Prostate gland (tissue), 2 donors: ENCODE results near the gene CASP12. TPM values are rescaled to one million over a fixed set of nuclear protein-coding genes. Genes with fewer than 3 reads are reported as not detected.

Experiments
- DNase-seq: peaks from one replicate; pipeline ENCODE4 v3.0.0-alpha.2; 2019; ENCODE audit warnings: low spot score
- H3K27ac ChIP-seq, 2 donors: fragments of 200-600 bp; sonication (generic); 2 replicates each; pipeline ENCODE4 v1.5.1; 2017 to 2019
- H3K27me3 ChIP-seq: fragments of 200-600 bp; sonication (generic); replicated peaks from 2 replicates; pipeline ENCODE4 v1.5.1; 2019; ENCODE audit not compliant: insufficient read depth
- H3K36me3 ChIP-seq, 2 donors: fragments of 200-600 bp; sonication (generic); 1 replicate in 1 of 2; 2 replicates in 1 of 2; pipeline versions ENCODE4 v1.5.1 to v1.8.1; 2017 to 2019
- H3K4me1 ChIP-seq: fragments of 200-600 bp; sonication (generic); replicated peaks from 2 replicates; pipeline ENCODE4 v1.5.1; 2019
- H3K4me3 ChIP-seq, 2 donors: fragments of 200-600 bp; sonication (generic); 2 replicates each; pipeline ENCODE4 v1.5.1; 2017 to 2019
- H3K9me3 ChIP-seq: fragments of 200-600 bp; sonication (generic); 2 replicates; pipeline ENCODE4 v1.5.1; 2017
- POLR2A ChIP-seq: fragments of 450-650 bp; IDR thresholded peaks from one replicate; pipeline ENCODE4 v1.6.1; 2016; ENCODE audit warnings: antibody characterized with exemption, mild to moderate bottlenecking
- POLR2AphosphoS5 ChIP-seq: sonication (generic); formaldehyde crosslinking; IDR thresholded peaks from one replicate; pipeline ENCODE4 v1.6.1; 2017; ENCODE audit warnings: antibody characterized with exemption
- WGBS: methylation state at CpG from one replicate; pipeline ENCODE4 v1.1.5; 2018; 5-methylcytosine and 5-hydroxymethylcytosine counted together
- intact Hi-C: fragments of 100-400 bp; cut with DNase I; formaldehyde crosslinking; loops from one replicate; pipeline ENCODE4 v1.14.2; 2022
- total RNA-seq, 2 donors: library from RNA; depleted of rRNA; stranded (reverse); fragments of >200 nt; gene quantifications; one replicate each; pipeline ENCODE4 v1.1.0, GENCODE V29; 2016
- TF ChIP-seq, protein P1 (sequence below), 4 experiments: fragments of 200-600 bp in 2 of 4; fragments of 450-650 bp in 2 of 4; sonication (generic) in 2 of 4; IDR thresholded peaks; 1 replicate in 3 of 4; 2 replicates in 1 of 4; pipeline ENCODE4 v1.5.1; 2016 to 2019; ENCODE audit warnings: antibody characterized with exemption in 4 of 4, mild to moderate bottlenecking in 2 of 4, moderate library complexity in 2 of 4

CASP12 gene
- total RNA-seq, 2 donors from 2014 or later, result 0.85 to 0.96 TPM

GRCh38 chr11:104844451-104844850, 53.8 kb downstream of the CASP12 start:
- no peaks in the 10 kb centered on the region for H3K27me3 ChIP-seq
- intact Hi-C loops, result no loop called here
- 81% methylated on average over 1 of the region's 1 CpG for WGBS
- no peaks in the 10 kb centered on the region for H3K36me3 ChIP-seq
- no peak overlapping the region for H3K4me3 ChIP-seq
- H3K9me3 ChIP-seq, result no peaks in the 10 kb centered on the region
- no peaks in the 10 kb centered on the region for H3K4me1 ChIP-seq
- no peak overlapping the region for H3K27ac ChIP-seq
- no peak for DNase-seq
- no peak for TF ChIP-seq POLR2AphosphoS5
- TF ChIP-seq, protein P1, sequence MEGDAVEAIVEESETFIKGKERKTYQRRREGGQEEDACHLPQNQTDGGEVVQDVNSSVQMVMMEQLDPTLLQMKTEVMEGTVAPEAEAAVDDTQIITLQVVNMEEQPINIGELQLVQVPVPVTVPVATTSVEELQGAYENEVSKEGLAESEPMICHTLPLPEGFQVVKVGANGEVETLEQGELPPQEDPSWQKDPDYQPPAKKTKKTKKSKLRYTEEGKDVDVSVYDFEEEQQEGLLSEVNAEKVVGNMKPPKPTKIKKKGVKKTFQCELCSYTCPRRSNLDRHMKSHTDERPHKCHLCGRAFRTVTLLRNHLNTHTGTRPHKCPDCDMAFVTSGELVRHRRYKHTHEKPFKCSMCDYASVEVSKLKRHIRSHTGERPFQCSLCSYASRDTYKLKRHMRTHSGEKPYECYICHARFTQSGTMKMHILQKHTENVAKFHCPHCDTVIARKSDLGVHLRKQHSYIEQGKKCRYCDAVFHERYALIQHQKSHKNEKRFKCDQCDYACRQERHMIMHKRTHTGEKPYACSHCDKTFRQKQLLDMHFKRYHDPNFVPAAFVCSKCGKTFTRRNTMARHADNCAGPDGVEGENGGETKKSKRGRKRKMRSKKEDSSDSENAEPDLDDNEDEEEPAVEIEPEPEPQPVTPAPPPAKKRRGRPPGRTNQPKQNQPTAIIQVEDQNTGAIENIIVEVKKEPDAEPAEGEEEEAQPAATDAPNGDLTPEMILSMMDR (IDR thresholded peaks at IDR 0.05), result no peak
- TF ChIP-seq POLR2A, result no peak

GRCh38 chr11:104843150-104843836, 55.0 kb downstream of the CASP12 start:
- H3K4me3 ChIP-seq, result no peak overlapping the region
- TF ChIP-seq POLR2AphosphoS5 (no peak), POLR2A (no peak)
- TF ChIP-seq, protein P1 (IDR thresholded peaks at IDR 0.05), result no peak
- no peaks in the 10 kb centered on the region for H3K36me3 ChIP-seq
- WGBS, result 88% methylated on average over 4 of the region's 4 CpGs
- no peaks in the 10 kb centered on the region for H3K4me1 ChIP-seq
- H3K9me3 ChIP-seq, result no peaks in the 10 kb centered on the region
- no peak for DNase-seq
- intact Hi-C loops, result no loop called here
- H3K27me3 ChIP-seq, result no peaks in the 10 kb centered on the region
- no peak overlapping the region for H3K27ac ChIP-seq

DNA sequence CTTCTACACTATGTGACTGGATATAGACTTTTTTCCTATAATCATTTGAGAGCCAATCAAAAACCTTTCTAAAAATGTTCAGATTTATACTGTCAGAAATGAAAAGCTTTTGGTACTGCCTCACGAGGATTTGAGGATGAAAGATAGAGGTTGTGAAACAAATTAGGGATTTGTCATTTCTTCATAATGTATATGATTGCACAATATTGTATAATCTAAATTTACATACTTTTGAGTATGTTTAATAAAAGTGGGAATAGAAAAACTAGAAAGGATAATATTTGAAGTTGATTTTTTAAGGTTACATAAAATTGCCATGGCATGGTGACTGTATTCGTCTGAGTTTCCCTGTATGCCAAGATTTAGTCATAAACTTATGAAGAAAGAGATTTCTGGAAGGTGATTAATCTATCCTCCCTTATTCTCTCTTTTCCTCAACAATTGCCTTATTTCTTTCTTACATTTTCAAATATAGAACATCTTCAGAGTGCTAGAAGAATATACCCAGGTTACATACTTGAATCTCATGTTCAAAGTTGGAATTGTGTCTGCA, 56.2 kb downstream of the CASP12 start:
- Histone ChIP-seq H3K4me3 (no peak overlapping the region), H3K4me1 (no peaks in the 10 kb centered on the region), H3K36me3 (no peaks in the 10 kb centered on the region), H3K27ac (no peak overlapping the region), H3K27me3 (no peaks in the 10 kb centered on the region), H3K9me3 (no peaks in the 10 kb centered on the region)
- DNase-seq, result no peak
- TF ChIP-seq, protein P1 (IDR thresholded peaks at IDR 0.05), result no peak
- no peak for TF ChIP-seq POLR2A
- TF ChIP-seq POLR2AphosphoS5, result no peak
- intact Hi-C loops, result no loop called here
- 74% methylated on average over 2 of the region's 2 CpGs for WGBS

DNA sequence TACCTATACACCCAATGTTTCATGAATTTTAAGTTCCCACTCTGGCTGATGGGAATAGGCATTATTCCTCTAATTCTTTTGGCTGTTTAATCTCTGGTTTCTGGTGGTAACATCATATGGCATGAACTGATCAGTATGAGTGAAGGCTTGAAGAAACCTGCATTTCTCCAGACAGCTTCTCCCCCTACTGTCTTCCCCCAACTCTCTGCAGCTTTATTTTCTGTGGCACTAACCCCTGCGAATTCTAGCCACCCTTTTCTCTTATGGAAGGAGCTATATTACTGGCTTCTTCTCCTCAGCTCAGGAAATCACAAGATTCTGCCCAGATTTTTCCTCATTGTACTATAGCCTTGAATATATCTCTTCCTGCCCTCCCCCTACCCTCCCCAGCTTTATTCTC, 57.1 kb downstream of the CASP12 start:
- intact Hi-C loops, result no loop called here
- no peak for DNase-seq
- TF ChIP-seq POLR2A (no peak), POLR2AphosphoS5 (no peak)
- TF ChIP-seq, protein P1 (IDR thresholded peaks at IDR 0.05), result no peak
- Histone ChIP-seq H3K27me3 (no peaks in the 10 kb centered on the region), H3K36me3 (no peaks in the 10 kb centered on the region), H3K4me3 (no peak overlapping the region), H3K27ac (no peak overlapping the region), H3K9me3 (no peaks in the 10 kb centered on the region), H3K4me1 (no peaks in the 10 kb centered on the region)
- WGBS, result 81% methylated on average over 1 of the region's 1 CpG
